NCI-H1930 (cell line): Measurements from ENCODE around the gene MOGAT3.
"Not testable (repeated sequence)": the region's sequence is repeated elsewhere in the genome, so short reads cannot be mapped to it uniquely, and the experiment has no call there.

Experiments used
- DNase-seq, 2 experiments: peaks; one replicate each; lab custom pipeline; 2025; lab: John Stamatoyannopoulos, UW

MOGAT3 gene

GRCh38 chr7:101203740-101204738, 3.2 kb upstream of the MOGAT3 start:
- DNase-seq, result not testable (repeated sequence)

GRCh38 chr7:101202603-101202918, 1.7 kb upstream of the MOGAT3 start:
- no peak for DNase-seq

DNA sequence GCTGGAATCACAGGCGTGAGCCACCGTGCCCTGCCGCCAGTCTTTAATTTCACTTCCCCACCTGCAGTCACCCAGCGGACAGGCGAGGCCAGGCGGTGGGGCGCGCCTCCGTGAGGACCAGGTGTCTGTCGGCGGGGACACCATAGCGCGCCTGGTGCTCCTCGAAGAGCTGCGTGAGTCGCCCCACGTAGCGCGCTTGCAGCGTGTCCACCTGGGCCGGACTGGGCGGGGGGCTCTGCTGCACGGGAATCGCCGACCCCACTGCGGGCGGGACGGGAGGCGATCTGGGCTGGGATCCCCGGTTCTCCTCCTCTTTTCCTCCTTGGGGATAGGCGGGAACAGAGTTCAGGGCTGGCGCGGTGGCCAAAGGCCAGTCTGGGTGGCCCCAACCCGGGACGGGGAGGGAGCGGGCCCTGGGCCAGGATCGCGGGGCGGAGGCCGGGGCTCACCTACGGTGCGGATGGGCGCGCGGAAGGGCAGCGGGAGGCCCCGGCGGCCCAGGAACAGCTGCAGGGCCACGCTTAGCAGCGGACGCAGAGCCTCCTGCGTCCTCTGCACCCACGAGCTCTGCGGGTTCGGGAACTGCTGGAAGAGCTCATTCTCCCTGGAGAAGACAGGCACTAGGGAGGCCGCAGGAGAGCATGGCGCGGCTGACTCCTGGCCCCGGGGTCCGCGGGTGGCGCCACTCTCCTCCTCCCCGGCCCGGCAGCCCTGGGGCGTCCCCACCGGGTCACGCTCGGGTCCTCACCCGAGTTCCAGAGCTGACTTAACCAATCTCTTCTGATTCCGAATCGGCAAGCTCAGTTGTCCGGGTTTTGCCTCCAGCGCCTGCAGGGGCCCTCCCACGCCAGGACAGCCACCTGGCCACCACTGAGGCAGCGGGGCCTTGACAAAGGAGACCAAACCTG, 1.1 kb upstream of the MOGAT3 start:
- DNase-seq, result no peak

GRCh38 chr7:101200504-101200861, 353 bp downstream of the MOGAT3 start:
- DNase-seq, result no peak

GRCh38 chr7:101199522-101199921, 1.3 kb downstream of the MOGAT3 start:
- not testable (repeated sequence) for DNase-seq

GRCh38 chr7:101198476-101198875, 2.4 kb downstream of the MOGAT3 start:
- DNase-seq, result no peak

DNA sequence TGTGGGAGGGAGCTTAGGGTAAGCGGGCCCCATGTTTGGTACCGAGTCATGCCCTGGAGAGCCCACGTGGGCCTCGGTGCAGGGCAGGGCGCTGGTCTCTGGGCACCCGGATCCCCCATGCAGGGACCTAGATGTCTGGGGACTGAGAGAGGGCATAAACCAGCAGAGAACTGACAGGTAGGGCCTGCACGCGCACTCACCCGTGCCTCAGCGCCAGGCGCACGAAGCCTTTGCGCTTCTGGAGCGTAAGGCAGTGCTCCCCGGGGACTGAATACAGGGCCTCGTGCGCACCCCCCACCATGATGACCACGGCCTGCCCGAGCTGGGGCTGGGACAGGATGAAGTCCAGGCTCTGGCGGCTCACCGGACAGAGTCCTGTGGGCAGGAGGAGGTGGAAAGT, 2.8 kb downstream of the MOGAT3 start:
- DNase-seq, result no peak

DNA sequence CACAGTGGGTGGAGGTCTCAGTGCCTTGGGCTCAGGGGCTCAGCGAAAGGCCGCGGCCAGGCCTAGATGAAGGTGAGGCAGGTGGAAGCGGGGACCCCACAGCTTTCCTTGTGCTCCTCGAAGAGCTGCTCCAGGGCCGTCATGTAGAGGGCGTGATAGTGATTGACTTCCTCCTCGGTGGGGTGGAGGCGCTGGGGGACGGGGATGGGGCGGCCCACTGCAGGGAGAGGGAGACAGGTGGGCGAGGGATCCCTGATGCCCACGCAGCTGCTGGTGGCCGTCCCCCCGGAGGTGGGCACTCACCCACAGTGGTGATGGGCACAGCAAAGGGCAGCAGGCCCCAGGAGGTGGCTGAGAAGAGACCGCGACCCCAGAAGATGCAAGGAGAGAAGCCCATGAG, 5.0 kb downstream of the MOGAT3 start:
- no peak for DNase-seq

GRCh38 chr7:101189109-101189508, 11.7 kb downstream of the MOGAT3 start:
- DNase-seq, result no peak

DNA sequence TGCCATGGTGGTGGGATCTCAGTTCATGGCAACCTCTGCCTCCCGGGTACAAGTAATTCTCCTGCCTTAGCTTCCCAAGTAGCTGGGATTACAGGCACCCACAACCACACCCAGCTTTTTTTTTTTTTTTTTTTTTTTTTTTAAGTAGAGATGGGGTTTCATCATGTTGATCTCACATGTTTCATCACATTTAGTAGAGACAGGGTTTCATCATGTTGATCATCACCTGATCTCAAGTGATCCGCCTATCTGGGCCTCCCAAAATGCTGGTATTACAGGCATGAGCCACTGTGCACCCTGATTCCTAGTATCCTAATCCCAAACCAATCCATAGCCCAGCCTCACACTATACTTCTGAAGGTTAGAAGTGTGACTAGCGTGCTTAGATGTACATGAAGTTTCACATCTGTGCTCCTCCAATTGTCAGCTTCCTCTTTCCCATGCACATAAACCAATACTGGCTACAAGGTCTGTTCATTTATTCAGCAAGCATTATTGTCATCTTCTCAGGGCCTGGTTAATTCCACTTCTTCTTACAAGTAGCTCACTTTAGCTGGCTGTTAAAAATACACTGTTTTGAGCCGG, 13.9 kb downstream of the MOGAT3 start:
- DNase-seq, result no peak

GRCh38 chr7:101186194-101186593, 14.6 kb downstream of the MOGAT3 start:
- no peak for DNase-seq

- DNase-seq, result no peak
Measured at GRCh38 chr7:101185258-101185839, 15.5 kb downstream of the MOGAT3 start.

- DNase-seq, result no peak
Measured at GRCh38 chr7:101180130-101180755, 20.6 kb downstream of the MOGAT3 start, which contains the start of gene NAT16. Gene NAT16 (minus strand): TSS chr7:101180293. CDS start chr7:101174807, 5,486 bp downstream.

GRCh38 chr7:101179713-101180112, 21.1 kb downstream of the MOGAT3 start:
- DNase-seq, result no peak

DNA sequence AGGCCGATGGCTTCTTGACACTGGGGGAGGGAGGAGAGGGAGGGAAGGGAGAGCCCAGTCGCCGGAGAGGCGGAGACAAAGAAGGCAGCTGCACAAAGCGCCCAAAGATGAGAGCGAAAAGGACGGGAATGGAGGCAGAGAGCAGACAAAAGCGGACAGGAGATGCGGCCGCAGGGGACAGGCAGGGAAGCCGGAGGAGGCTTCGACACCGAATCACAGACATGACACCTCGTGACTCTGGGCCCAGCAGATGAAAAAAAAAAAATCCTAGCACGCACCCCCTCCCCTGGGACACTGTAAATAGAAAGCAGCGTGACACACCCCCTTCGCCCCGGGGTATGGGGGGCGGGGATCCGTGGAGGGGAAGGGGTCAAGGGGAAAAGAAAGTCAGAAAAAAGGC, 21.7 kb downstream of the MOGAT3 start:
- DNase-seq, result no peak

GRCh38 chr7:101177644-101178043, 23.2 kb downstream of the MOGAT3 start:
- no peak for DNase-seq

GRCh38 chr7:101175664-101176063, 25.2 kb downstream of the MOGAT3 start:
- DNase-seq, result no peak

DNA sequence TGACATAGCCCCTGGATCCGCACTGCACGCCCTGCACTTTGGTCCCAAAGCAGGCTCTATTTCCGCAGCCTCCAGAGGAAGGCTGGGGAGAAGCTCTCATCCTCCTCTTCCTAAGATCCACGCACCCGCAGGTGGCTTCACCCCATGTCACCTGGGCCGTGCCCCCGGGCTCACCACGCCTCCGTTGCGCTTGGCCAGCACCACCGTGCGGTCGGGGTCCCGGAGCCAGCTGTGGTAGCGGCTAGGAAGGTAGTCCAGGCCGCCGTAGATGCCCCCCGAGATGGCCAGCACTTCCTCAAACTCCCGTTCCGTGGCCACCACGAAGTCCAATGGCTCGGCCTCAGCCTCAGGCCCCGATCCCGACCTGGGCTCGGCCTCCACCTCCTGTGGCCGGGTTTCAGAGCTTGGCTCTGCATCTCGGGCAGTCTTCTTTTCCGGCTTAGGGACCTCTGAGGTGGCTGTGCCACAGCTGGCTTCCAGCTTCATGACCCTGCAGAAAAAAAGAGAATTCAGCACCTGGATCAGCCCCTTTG, 26.4 kb downstream of the MOGAT3 start:
- no peak for DNase-seq

DNA sequence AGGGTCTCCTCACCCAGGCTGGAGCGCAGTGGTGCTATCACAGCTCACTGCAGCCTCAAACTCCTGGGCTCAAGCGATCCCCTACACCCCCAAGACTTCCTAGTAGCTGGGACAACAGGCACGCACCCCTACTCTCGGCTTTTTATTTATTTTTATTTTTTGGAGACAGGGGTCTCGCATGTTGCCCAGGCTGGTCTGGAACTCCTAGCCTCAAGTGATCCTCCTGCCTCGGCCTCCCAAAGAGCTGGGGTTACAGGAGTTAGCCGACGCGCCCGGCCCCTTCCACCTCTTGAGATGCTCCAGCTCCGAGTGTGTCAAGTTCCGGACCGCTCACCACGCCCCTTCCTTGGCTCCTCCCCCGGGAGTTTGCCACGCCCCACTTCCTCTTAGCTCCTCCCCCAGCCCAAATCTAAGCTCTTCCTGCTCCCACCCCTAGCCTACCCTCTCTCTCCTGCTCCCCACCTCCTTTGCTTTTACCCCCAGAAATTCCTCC, 27.0 kb downstream of the MOGAT3 start:
- no peak for DNase-seq

DNA sequence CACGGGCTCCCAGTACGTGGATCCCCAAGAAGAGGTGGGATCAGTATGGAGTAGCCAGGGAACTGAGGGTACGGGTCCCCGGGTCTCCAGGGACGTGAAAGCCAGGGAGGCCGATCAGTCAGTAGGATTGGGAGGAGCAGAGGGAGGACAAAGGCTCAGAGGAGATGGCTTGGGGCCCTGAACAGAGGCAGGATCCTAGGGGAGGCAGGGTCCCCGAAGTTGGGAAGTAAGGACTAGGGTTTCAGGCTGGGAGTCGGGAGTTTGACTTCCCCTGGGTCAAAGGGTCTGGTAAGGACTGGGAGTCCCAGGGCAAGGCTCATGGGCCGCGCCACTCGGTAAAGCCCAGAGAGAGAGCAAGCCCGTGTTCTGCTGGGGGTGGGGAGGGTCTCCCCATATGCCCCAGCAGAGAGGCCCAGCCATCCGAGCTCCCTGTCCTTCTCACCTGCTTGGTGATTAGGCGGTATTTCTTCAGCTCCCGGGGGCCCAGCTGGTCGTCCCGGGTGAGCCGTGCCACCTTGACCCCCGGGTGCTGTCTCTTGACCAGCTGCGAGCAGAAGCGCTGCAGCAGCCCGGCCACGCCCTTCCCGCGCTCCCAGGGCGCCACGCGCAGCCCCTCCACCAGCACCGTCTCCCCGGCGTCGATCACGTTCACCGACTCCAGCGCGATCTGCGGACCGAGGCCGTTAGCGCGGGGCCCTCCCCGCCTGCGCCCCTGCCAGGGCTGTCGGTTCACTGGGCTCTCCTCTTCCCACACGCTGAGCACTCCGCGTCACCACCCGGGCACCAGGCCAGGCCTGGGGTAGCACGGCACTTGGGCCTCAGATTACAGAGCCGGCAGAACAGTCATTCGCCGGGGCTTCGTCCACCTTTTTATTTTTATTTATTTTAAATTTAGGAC, 27.7 kb downstream of the MOGAT3 start:
- no peak for DNase-seq
